Gastrocnemius medialis (tissue), 4 donors: ENCODE measurements around the gene CMC1. TPM values are rescaled to one million over a fixed set of nuclear protein-coding genes. Genes with fewer than 3 reads are reported as not detected.

ENCODE experiments used
- ATAC-seq, 2 donors: fragments of 150-250 bp; one replicate each; pipeline ENCODE4 v1.9.1; 2016
- DNase-seq, 2 donors: peaks; one replicate each; pipeline ENCODE4 v3.0.0-alpha.2; 2019
- H3K27ac ChIP-seq, 4 donors: fragments of 200-600 bp; sonication (generic); 1 replicate in 1 of 4; 2 replicates in 3 of 4; pipeline ENCODE4 v1.5.1; 2016 to 2018; ENCODE audit warnings: mild to moderate bottlenecking in 2 of 4, moderate library complexity in 1 of 4
- H3K27me3 ChIP-seq, 3 donors: fragments of 200-600 bp; sonication (generic) in 2 of 3; 1 replicate in 1 of 3; 2 replicates in 2 of 3; pipeline versions ENCODE4 v1.5.1 to v1.6.0; 2016 to 2019; ENCODE audit warnings: mild to moderate bottlenecking in 1 of 3, moderate library complexity in 1 of 3
- H3K36me3 ChIP-seq, 2 donors: fragments of 200-600 bp; sonication (generic) in 1 of 2; one replicate each; pipeline ENCODE4 v1.5.1; 2017 to 2018
- H3K4me1 ChIP-seq, 2 donors: fragments of 200-600 bp; sonication (generic) in 1 of 2; one replicate each; pipeline ENCODE4 v1.5.1; 2016 to 2017; ENCODE audit warnings: mild to moderate bottlenecking in 2 of 2
- H3K4me3 ChIP-seq, 4 donors: fragments of 200-600 bp; sonication (generic) in 3 of 4; 1 replicate in 1 of 4; 2 replicates in 3 of 4; pipeline ENCODE4 v1.5.1; 2016 to 2019; ENCODE audit warnings: mild to moderate bottlenecking in 2 of 4
- H3K9me3 ChIP-seq, 3 donors: fragments of 200-600 bp; sonication (generic) in 2 of 3; 1 replicate in 1 of 3; 2 replicates in 2 of 3; pipeline ENCODE4 v1.5.1; 2016 to 2019
- POLR2A ChIP-seq, 2 donors: fragments of 450-650 bp; IDR thresholded peaks; one replicate each; pipeline ENCODE4 v1.6.1; 2017; ENCODE audit warnings: antibody characterized with exemption in 2 of 2, mild to moderate bottlenecking in 2 of 2, moderate library complexity in 2 of 2
- in situ Hi-C, 4 donors: fragments of 200-750 bp; cut with MboI; loops; one replicate each; pipeline versions ENCODE4 v1.15.0 to v1.8.0; 2017; ENCODE audit warnings: low sequenced_read_pairs in 4 of 4
- intact Hi-C: fragments of 100-400 bp; cut with DNase I; formaldehyde crosslinking; loops from one replicate; pipeline ENCODE4 v1.15.1; 2023; ENCODE audit warnings: low total_unique reads
- total RNA-seq, 4 donors: library from RNA; depleted of rRNA; stranded (reverse); fragments of >200 nt; gene quantifications; one replicate each; pipeline versions ENCODE4 v1.1.0 to v1.2.3, GENCODE V29; 2016
- TF ChIP-seq, protein P1 (sequence below), 5 experiments: fragments of 450-650 bp in 3 of 5; fragments of 200-600 bp in 2 of 5; sonication (generic) in 2 of 5; IDR thresholded peaks in 4 of 5; conservative IDR thresholded peaks in 1 of 5; 1 replicate in 4 of 5; 2 replicates in 1 of 5; pipeline ENCODE4 v1.5.1; 2016 to 2019; ENCODE audit warnings: antibody characterized with exemption in 5 of 5, mild to moderate bottlenecking in 3 of 5, moderate library complexity in 3 of 5

Gene CMC1
- total RNA-seq, 4 donors from 2014 or later: 2.7 to 27.6 (median 18.4) TPM

DNA sequence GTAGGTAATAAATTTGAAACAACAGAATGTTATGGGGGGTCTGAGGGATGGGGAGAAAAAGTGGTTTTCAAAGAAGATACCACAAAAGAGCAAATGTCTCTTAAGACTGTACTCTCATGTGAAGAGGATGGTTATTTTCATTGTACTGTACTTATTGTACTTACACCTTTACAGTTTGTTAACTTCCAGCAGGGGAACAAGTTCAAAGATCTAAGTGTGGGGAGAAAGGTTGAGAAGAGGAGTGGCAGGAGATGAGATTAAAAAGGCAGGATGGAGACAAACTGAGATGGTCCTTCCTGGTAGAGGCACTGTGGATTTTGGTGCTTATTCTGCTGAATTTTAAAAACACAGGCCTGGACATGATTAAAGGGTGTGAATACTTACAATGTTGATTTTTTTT lies 101.7 kb downstream of the CMC1 start:
- no peak overlapping the region for H3K4me3 ChIP-seq
- H3K27ac ChIP-seq: no peak overlapping the region
- ATAC-seq: no peak
- no peaks in the 10 kb centered on the region for H3K9me3 ChIP-seq
- no peaks in the 10 kb centered on the region for H3K27me3 ChIP-seq
- TF ChIP-seq POLR2A (IDR thresholded peaks at IDR 0.05): no peak
- TF ChIP-seq, protein P1, sequence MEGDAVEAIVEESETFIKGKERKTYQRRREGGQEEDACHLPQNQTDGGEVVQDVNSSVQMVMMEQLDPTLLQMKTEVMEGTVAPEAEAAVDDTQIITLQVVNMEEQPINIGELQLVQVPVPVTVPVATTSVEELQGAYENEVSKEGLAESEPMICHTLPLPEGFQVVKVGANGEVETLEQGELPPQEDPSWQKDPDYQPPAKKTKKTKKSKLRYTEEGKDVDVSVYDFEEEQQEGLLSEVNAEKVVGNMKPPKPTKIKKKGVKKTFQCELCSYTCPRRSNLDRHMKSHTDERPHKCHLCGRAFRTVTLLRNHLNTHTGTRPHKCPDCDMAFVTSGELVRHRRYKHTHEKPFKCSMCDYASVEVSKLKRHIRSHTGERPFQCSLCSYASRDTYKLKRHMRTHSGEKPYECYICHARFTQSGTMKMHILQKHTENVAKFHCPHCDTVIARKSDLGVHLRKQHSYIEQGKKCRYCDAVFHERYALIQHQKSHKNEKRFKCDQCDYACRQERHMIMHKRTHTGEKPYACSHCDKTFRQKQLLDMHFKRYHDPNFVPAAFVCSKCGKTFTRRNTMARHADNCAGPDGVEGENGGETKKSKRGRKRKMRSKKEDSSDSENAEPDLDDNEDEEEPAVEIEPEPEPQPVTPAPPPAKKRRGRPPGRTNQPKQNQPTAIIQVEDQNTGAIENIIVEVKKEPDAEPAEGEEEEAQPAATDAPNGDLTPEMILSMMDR (IDR thresholded peaks at IDR 0.05 in 4 of 5, conservative IDR thresholded peaks at IDR 0.05 in 1 of 5): no peak
- H3K36me3 ChIP-seq: peaks cover 0 to 16% of the 10 kb centered on the region in 2 donors
- in situ Hi-C loops (no loop called here), intact Hi-C loops (loop anchor here (10.0 kb wide), 1 partner anchor 942 kb away; the partner anchor contains the start of gene RBMS3)
- DNase-seq: no peak
- H3K4me1 ChIP-seq: peaks cover 42 to 44% of the 10 kb centered on the region in 2 donors

DNA sequence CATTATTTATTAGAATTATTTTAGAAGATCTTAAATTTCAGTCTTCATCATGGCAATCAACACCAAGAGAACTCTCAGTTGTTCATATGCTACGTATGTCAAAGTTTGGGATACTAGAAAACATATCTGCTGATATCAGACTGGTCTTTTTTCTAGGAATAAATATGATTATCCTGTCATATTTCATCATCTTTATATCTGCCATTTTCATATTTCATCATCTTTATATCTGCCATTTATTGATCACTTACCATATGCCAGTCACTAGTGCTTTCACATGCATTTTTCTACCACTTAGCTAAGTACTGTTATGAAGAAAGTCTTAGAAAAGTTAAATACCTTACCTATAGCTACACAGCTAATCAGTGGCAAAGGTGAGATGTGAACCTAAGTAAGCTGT lies 104.3 kb downstream of the CMC1 start:
- H3K4me1 ChIP-seq: peaks cover 53% of the 10 kb centered on the region in 2 donors
- no peak overlapping the region for H3K4me3 ChIP-seq
- no peaks in the 10 kb centered on the region for H3K27me3 ChIP-seq
- H3K36me3 ChIP-seq: no peaks in the 10 kb centered on the region
- in situ Hi-C loops (no loop called here), intact Hi-C loops (loop anchor here (5.0 to 10.0 kb wide), 2 partner anchors 939 to 1297 kb away; partner anchors contain the start of gene RBMS3)
- TF ChIP-seq POLR2A (IDR thresholded peaks at IDR 0.05): no peak
- TF ChIP-seq, protein P1 (IDR thresholded peaks at IDR 0.05 in 4 of 5, conservative IDR thresholded peaks at IDR 0.05 in 1 of 5): no peak
- H3K9me3 ChIP-seq: no peaks in the 10 kb centered on the region
- no peak overlapping the region for H3K27ac ChIP-seq
- DNase-seq: no peak
- no peak for ATAC-seq

DNA sequence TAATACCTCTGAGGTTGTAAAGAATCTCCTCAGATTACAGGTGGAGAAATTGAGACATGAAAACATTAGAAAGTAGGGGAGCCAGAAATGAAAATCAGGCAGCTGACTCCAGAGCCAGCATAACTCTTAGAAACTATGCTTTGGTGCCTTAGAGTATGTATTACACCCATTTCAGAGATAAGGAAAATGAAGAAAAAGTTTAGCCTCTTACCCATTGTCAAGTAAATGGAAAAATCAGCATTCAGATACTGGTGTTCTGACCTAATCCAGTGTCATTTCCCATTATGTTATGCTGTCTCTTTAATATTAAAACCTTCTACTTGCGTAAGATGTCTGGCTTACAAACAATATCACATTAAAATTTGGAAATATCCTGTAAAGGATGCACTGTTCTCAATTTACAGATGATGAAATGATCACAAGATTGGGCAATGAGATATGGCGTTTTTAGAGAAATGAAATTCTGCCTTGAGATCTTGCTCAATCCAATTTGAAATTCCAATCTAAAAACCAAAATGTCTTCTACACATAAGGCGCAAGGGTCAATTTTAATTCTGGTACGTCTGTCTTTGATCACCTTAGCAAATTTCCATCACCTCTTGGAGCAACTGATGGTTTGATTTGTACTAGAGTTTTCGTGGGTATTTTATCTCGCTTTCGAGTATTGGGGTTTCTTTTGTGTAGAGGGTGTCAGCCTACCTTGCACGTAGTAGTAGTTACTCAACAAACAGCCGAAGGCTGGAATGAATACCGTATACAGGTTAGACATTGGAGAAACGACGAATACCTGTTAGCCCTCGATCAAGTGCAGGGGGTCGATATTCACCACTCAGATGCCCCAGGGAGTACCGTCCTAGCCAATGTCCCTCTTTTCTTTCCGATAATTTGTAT lies 106.2 kb downstream of the CMC1 start:
- peak overlapping the region; percentile 94 to 100 (median 98) for H3K27ac ChIP-seq
- peak in 1 of 2 donors; percentile 23 for TF ChIP-seq POLR2A (IDR thresholded peaks at IDR 0.05)
- TF ChIP-seq, protein P1 (IDR thresholded peaks at IDR 0.05 in 4 of 5, conservative IDR thresholded peaks at IDR 0.05 in 1 of 5): no peak
- no peaks in the 10 kb centered on the region for H3K27me3 ChIP-seq
- H3K36me3 ChIP-seq: peaks cover 0 to 3% of the 10 kb centered on the region in 2 donors
- H3K9me3 ChIP-seq: no peaks in the 10 kb centered on the region
- H3K4me3 ChIP-seq: peak overlapping the region; percentile 76 to 98 (median 92)
- intact Hi-C loops: loop anchor here (1.0 to 10.0 kb wide), 3 partner anchors 863 to 1295 kb away; partner anchors contain the start of genes RBMS3 and SLC4A7
- in situ Hi-C loops: no loop called here
- ATAC-seq (peak; percentile 6 to 9), DNase-seq (no peak)
- peaks cover 50 to 55% of the 10 kb centered on the region in 2 donors for H3K4me1 ChIP-seq

DNA sequence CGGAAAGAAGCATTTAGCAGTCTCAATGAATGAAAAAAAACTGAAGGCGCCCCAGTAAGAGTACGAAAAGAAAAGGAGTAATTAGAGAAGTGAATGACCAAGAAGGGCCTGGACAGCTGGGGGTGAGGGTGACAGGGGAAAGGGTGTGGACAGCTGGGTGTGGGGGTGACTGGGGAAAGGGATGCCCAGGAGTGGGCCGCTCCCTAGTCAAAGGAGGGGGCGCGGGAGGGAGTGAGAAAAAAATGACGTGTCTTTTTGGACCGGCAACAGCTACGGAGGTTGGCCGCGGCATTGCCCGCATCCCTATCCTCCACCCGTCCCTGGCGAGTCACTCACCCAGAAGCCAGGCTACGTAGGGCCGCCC lies 106.8 kb downstream of the CMC1 start:
- ATAC-seq (no peak), DNase-seq (no peak)
- in situ Hi-C loops (no loop called here), intact Hi-C loops (loop anchor here (1.0 to 10.0 kb wide), 3 partner anchors 864 to 1294 kb away; partner anchors contain the start of genes RBMS3 and SLC4A7)
- Histone ChIP-seq H3K27me3 (no peaks in the 10 kb centered on the region), H3K9me3 (peaks cover 0 to 6% (median 0%) of the 10 kb centered on the region in 3 donors), H3K27ac (peak overlapping the region; percentile 94 to 100 (median 98)), H3K36me3 (peaks cover 0 to 9% of the 10 kb centered on the region in 2 donors), H3K4me3 (peak overlapping the region; percentile 76 to 98 (median 92)), H3K4me1 (peaks cover 48 to 50% of the 10 kb centered on the region in 2 donors)
- no peak for TF ChIP-seq POLR2A (IDR thresholded peaks at IDR 0.05)
- TF ChIP-seq, protein P1 (IDR thresholded peaks at IDR 0.05 in 4 of 5, conservative IDR thresholded peaks at IDR 0.05 in 1 of 5): no peak
